ENCODE results near the gene PON2. TPM values are rescaled to one million over a fixed set of nuclear protein-coding genes. Genes with fewer than 3 reads are reported as not detected.

The PON2 gene
- total RNA-seq, 1 experiment from 2014 or later = 44.0 TPM

- ChIA-PET POLR2A (no interaction called here), CTCF (no interaction called here), RAD21 (ENCODE audit: low non-redundant PET in 1 of 2, low total read pairs in 2 of 2, uncharacterized antibody in 2 of 2, unreplicated experiment in 2 of 2) (no interaction called here)
- ATAC-seq (no peak), DNase-seq (ENCODE audit: low read depth, low spot score) (no peak)
- intact Hi-C loops (cut with micrococcal nuclease) = no loop called here
- H3K27ac ChIP-seq (ENCODE audit: low read depth, low read length) = no peak overlapping the region
- TF ChIP-seq, protein P1, sequence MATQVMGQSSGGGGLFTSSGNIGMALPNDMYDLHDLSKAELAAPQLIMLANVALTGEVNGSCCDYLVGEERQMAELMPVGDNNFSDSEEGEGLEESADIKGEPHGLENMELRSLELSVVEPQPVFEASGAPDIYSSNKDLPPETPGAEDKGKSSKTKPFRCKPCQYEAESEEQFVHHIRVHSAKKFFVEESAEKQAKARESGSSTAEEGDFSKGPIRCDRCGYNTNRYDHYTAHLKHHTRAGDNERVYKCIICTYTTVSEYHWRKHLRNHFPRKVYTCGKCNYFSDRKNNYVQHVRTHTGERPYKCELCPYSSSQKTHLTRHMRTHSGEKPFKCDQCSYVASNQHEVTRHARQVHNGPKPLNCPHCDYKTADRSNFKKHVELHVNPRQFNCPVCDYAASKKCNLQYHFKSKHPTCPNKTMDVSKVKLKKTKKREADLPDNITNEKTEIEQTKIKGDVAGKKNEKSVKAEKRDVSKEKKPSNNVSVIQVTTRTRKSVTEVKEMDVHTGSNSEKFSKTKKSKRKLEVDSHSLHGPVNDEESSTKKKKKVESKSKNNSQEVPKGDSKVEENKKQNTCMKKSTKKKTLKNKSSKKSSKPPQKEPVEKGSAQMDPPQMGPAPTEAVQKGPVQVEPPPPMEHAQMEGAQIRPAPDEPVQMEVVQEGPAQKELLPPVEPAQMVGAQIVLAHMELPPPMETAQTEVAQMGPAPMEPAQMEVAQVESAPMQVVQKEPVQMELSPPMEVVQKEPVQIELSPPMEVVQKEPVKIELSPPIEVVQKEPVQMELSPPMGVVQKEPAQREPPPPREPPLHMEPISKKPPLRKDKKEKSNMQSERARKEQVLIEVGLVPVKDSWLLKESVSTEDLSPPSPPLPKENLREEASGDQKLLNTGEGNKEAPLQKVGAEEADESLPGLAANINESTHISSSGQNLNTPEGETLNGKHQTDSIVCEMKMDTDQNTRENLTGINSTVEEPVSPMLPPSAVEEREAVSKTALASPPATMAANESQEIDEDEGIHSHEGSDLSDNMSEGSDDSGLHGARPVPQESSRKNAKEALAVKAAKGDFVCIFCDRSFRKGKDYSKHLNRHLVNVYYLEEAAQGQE (IDR thresholded peaks at IDR 0.05; ENCODE audit: low read depth) = no peak
- TF ChIP-seq, protein P2, sequence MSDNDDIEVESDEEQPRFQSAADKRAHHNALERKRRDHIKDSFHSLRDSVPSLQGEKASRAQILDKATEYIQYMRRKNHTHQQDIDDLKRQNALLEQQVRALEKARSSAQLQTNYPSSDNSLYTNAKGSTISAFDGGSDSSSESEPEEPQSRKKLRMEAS (IDR thresholded peaks at IDR 0.05) = no peak
- TF ChIP-seq EZH2phosphoT487 (IDR thresholded peaks at IDR 0.05; ENCODE audit: borderline replicate concordance) (no peak), POLR2A (IDR thresholded peaks at IDR 0.05; ENCODE audit: borderline replicate concordance, extremely low read depth, insufficient read depth, insufficient read length) (no peak), CBX3 (IDR thresholded peaks at IDR 0.05; ENCODE audit: low read depth) (no peak), CEBPB (IDR thresholded peaks at IDR 0.05; ENCODE audit: low read depth) (no peak), ELF1 (IDR thresholded peaks at IDR 0.05; ENCODE audit: borderline replicate concordance, low read depth) (no peak), YY1 (IDR thresholded peaks at IDR 0.05; ENCODE audit: extremely low read depth, insufficient replicate concordance, low read depth, low read length) (no peak), SIN3A (IDR thresholded peaks at IDR 0.05; ENCODE audit: low read depth) (no peak), SP1 (IDR thresholded peaks at IDR 0.05; ENCODE audit: low read depth) (no peak), SRF (IDR thresholded peaks at IDR 0.05; ENCODE audit: low read depth) (no peak), FOSL1 (IDR thresholded peaks at IDR 0.05; ENCODE audit: low read depth) (no peak)
- TF ChIP-seq, protein P3, sequence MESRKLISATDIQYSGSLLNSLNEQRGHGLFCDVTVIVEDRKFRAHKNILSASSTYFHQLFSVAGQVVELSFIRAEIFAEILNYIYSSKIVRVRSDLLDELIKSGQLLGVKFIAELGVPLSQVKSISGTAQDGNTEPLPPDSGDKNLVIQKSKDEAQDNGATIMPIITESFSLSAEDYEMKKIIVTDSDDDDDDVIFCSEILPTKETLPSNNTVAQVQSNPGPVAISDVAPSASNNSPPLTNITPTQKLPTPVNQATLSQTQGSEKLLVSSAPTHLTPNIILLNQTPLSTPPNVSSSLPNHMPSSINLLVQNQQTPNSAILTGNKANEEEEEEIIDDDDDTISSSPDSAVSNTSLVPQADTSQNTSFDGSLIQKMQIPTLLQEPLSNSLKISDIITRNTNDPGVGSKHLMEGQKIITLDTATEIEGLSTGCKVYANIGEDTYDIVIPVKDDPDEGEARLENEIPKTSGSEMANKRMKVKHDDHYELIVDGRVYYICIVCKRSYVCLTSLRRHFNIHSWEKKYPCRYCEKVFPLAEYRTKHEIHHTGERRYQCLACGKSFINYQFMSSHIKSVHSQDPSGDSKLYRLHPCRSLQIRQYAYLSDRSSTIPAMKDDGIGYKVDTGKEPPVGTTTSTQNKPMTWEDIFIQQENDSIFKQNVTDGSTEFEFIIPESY (IDR thresholded peaks at IDR 0.05; ENCODE audit: extremely low read depth, insufficient replicate concordance, low read length) = no peak
- TF ChIP-seq, protein P4, sequence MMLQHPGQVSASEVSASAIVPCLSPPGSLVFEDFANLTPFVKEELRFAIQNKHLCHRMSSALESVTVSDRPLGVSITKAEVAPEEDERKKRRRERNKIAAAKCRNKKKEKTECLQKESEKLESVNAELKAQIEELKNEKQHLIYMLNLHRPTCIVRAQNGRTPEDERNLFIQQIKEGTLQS (IDR thresholded peaks at IDR 0.05) = no peak
- H3K4me3 ChIP-seq (replicated peaks in 1 of 2; ENCODE audit: low read depth in 1 of 2, low read length in 2 of 2) = no peak overlapping the region
- BruUV-seq (replicated peaks) = no TSS peak
- H2AFZ ChIP-seq (ENCODE audit: low read depth, low read length, poor library complexity, severe bottlenecking) = no peak overlapping the region
- no peak overlapping the region for H3K4me2 ChIP-seq (ENCODE audit: low read length)
- H3K9me3 ChIP-seq (ENCODE audit: control insufficient read depth in 1 of 2, insufficient read depth in 1 of 2, low read depth in 1 of 2, low read length in 2 of 2) = no peaks in the 10 kb centered on the region
- H3K9me2 ChIP-seq (ENCODE audit: insufficient read depth) = no peaks in the 10 kb centered on the region
- no peaks in the 10 kb centered on the region for H4K20me1 ChIP-seq (ENCODE audit: insufficient read depth)
- no peaks in the 10 kb centered on the region for H3K36me3 ChIP-seq (ENCODE audit: control insufficient read depth in 1 of 2, insufficient read depth in 2 of 2, low read length in 2 of 2)
- H3K27me3 ChIP-seq (ENCODE audit: insufficient read depth, low read length) = no peaks in the 10 kb centered on the region
- no peaks in the 10 kb centered on the region for H3K79me2 ChIP-seq (ENCODE audit: insufficient read depth, low read length)
- no peak overlapping the region for H3K9ac ChIP-seq (ENCODE audit: low read length)
- no peaks in the 10 kb centered on the region for H3K4me1 ChIP-seq (ENCODE audit: control insufficient read depth in 1 of 2, insufficient read depth in 2 of 2, low read length in 2 of 2)
Observed at GRCh38 chr7:95454438-95455045, 19.7 kb upstream of the PON2 start.

Data from HCT116 (cell line).